NCI-H82 (cell line): ENCODE data around the gene NET1.
"Not testable (repeated sequence)": the region's sequence is repeated elsewhere in the genome, so short reads cannot be mapped to it uniquely, and the experiment has no call there.

Experiments
- DNase-seq: peaks from one replicate; lab custom pipeline; 2025; lab: John Stamatoyannopoulos, UW

The NET1 gene

DNA sequence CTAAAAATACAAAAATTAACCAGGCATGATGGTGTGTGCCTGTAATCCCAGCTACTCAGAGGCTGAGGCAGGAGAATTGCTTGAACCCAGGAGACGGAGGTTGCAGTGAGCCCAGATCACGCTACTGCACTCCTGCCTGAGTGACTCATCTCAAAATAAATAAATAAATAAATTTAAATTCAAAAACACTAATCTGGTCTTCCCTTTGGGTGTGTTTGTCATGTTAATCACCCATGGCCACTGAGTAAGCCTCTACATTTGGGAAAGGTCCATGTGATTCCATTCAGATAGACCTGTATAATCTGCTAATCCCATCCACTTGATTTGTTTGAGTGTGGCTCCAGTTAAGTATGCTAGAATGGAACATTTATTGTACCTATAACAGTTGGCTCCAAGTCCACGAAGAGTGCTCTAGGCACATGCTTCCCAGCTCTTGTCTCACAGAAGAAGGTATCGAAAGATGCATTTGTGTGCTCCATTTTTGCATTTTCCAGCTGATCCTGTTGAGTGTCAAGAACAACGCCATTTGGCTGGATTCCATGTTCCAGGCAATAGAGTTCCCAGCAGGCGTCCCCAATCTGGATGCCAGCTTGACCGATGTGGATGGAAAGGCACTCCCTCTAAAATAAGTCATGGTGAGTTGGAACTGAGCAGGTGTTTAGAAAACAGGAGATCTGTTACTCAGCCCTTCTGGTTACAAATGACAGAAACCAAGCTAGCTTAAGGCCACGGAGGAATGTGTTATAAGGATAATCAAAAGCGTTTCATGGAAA is 11.7 kb upstream of the NET1 start:
- DNase-seq, result no peak

GRCh38 chr10:5402798-5403197 is 9.6 kb upstream of the NET1 start:
- no peak for DNase-seq

DNA sequence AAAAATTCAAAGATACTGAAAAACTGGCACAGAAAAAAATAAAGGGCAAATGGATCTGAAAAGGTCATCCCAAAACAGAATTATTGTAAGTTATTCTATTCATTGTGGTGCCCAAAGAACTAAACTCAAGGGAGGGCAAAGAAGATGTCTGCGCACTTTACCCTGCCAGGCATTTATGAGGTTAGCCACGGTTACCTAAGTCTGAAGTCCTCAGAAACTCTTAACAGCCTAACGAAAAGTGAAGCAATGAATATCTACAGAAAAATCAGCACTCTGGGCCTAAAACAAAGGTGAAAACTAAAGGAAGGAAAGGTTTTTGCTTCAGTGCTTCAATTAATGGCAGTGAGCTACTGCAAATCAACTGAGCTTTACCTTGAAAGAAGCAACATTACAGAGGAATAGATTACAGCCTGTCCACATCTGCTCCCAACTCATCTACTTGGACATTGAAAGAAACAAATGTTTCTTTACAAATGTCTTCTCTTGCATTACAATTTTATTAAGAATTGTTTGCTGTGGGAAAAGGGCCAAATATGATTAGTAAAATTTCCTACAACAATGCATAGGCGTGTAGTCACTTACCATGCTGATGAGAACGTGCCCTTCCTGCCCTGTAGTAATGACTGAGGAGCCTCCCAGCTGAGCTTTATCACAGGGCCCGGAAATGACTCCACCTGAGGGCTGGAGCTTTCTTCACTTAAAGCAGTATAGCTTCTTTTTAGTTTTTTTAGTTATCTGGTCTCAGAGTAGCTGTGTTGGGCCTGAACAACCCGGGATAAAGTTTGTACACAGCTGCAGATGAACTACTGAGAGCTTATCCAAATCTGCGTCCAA is 7.9 kb upstream of the NET1 start, which contains the start of gene TUBAL3:
Gene TUBAL3, minus strand, starts transcription at position 621 of the 834 bp plus-strand sequence. Its CDS starts 36 bp downstream, at position 585.
- no peak for DNase-seq

- no peak for DNase-seq
Measured at GRCh38 chr10:5406918-5407317, 5.4 kb upstream of the NET1 start.

GRCh38 chr10:5410787-5411186 is 1.6 kb upstream of the NET1 start:
- not testable (repeated sequence) for DNase-seq

- DNase-seq, result peak; percentile 75
Measured at GRCh38 chr10:5411941-5412276, 448 bp upstream of the NET1 start.

- DNase-seq, result peak; percentile 44
Measured at GRCh38 chr10:5413012-5413938, 918 bp downstream of the NET1 start.

DNA sequence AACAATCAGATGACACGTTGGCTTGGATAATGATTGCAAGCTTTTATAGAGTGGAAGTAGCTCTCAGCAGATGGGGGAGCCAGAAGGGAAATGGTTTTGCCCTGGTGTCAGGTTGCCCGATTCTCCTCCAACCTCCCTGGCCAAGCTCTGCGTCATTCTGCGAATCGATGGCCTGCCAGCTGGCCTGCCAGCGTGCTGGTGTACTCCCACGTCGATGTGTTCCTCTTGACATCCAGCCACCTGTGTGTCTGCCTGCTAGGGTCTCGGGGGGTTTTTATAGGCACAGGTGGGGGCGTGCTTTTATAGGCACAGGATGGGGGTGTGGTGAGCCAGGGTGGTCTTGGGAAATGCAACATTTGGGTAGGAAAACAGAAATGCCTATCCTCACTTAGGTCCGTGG is 4.6 kb downstream of the NET1 start:
- peak; percentile 41 for DNase-seq

DNA sequence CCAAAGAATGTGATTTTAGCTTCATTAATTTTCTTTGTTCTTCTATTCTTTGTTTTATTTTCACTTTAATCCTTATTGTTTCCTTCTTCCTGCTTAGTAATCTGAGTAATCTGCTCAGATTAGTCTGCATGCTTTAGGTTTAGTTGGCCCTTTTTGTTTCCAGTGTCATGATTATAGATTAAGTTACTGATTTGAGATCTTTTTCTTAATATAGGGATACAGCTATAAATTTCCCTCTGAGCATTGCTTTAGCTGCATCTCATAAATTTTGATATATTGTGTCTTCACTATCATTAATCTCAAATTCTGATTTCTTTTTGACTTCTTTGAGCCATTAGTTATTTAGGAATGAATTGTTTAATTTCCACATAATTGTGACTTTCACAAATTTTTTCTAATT is 6.2 kb downstream of the NET1 start:
- no peak for DNase-seq

DNA sequence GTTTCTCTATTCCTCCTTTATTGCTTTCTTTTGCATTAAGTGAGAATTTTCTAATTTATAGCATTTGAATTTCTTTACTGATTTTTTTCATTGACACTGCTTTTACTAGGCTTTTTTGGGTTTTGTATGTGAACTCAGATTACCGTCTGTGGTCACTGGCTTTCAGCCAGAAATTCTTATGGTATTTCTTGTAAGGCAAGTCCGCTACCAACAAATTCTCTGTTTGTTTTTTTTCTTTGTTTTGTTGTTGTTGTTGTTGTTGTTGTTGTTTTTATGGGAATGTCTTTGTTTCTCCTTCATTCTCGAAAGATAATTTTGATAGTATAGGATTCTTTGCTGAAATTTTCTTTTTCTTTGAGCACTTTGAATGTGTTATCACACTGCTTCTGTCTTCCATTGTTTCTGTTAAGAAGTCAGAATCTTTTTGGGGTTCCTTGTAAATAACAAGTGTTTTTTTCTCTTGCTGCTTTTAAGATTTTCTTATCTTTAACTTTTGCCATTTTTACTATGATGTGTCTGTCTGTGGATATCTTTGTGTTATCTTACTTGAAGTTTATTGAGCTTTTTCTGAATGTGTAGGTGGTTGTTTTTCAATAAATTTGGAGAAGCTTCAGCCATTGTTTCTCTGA is 7.2 kb downstream of the NET1 start:
- no peak for DNase-seq

GRCh38 chr10:5423771-5424170 is 11.4 kb downstream of the NET1 start:
- DNase-seq, result no peak

GRCh38 chr10:5424751-5425150 is 12.4 kb downstream of the NET1 start:
- peak; percentile 54 for DNase-seq

DNA sequence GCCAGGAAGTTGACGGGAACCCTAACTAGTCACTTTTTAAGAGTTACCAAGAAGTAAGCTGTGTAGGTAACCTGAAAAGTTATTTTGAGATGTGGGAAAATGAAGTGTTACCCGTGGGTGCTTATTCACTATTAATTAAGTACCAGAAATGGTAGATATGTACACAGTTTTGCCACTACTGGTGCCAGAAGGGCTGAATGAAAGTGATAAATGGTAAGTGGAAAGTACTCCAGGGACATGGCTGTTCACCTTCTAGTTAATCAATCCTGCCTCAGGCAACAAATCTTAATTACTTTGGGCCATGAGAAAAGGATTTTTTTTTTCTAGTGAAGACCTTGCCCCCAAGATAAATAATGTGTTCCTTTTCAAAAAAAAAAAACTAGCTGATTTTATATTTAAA is 15.8 kb downstream of the NET1 start:
- DNase-seq, result no peak

DNA sequence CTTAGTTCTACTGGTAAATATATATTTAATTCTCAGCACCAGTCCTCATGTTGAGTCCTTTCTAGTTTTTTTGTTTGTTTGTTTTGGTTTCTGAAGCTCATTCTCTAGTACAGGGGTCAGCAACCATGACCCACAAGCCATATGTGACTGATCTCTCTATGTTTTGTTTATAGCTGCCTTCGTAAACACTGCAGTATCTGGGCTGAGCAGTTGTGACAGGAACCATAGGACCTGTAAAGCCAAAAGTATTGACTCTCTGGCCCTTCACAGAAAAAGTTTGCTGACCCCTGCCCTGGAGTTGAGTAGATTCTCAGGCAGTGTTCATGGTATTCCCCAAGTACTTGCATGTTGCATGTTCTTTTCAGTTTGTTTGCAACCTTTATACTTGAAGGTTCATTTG is 20.8 kb downstream of the NET1 start:
- DNase-seq, result no peak

DNA sequence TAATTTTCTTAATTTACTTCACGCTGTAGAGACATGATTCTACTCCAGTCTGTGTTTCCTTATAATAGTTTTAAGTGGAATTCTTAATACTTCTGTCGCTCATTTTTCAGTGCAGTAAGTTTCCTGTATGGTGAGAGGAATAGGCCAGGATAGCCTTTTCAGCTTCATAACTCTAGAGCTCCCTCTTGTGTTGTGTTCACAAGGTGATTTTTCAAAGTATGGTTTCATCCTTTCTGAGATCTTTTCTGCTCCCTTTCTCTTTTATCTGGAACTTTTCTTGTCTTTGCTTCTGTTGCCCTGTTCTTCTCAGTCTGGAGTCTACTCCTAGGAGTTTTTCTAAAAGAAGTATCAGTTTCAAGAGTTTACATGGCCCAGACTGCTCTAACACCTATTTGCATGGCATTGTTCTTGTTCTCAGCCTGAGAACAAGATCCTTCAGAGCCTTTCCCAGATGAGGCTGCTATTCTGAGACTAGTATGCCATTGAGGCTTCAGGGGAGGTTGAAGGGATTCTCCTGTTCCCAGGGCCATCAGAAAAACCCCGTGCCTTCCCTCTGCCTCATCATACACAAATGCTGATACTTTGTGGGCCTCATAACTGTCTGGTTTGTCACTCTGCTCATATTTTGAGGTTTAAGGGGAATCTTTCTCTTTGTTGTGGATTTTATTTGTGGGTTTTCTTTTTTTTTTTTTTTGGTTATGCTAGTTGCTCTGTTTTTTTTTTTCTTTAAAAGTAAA is 21.8 kb downstream of the NET1 start:
- peak; percentile 59 for DNase-seq

DNA sequence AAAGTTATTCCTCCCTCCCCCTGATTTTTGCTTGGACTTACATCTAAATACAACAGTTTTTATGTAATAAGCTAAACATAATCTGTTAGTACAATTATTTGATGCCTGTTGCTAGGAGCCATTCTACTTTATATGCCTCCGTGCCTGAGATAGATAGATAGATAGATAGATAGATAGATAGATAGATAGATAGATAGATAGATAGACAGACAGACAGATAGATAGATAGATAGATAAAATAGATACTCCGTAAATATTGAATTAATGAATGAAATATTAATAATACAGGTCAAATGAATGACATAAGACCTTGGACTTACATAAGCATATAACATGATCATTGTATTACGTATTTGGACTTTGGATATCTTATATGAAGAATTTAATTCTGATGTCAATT is 23.0 kb downstream of the NET1 start:
- no peak for DNase-seq

DNA sequence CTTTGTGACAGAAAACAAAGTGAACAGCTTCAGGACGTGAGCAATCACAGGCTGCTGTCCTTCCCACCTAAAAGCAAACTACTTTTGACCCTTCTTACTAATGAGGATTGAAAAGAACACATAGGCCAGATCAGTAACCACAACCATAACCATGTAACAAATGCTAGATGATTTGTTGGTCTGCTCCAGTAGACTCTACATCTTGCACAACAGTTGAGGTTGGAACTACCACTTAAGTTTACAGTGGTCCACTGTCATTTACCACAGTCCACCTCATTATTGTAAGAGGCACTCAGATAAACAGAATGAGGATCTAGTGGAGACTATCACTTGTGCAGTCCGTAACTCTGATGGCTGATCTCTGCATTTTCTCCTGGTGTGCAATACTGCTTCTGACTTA is 27.8 kb downstream of the NET1 start:
- DNase-seq, result no peak

DNA sequence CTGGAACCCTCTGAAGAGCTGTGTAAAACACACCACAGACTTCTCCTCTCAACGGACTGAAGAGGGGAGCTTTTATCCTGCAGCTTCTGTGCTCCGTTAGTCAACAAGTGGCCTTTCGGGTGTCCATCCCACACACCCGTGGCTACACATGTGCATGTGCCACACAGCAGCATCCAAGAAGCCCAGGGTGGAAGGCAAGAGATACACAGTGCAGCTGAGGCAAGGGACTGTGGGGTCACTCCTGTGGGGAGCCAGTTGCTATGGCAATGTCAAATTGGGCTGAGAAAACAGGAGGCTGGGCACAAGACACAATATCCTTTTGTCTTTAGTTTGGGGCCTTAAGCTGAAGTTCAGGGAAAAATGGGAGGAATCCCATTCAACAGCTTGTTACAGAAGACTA is 28.7 kb downstream of the NET1 start:
- no peak for DNase-seq

GRCh38 chr10:5442065-5442989 is 30.0 kb downstream of the NET1 start:
- peak; percentile 43 for DNase-seq

- no peak for DNase-seq
Measured at GRCh38 chr10:5442990-5443370, 30.6 kb downstream of the NET1 start.
